ENCODE data around the gene ACBD5. TPM values are rescaled to one million over a fixed set of nuclear protein-coding genes. Genes with fewer than 3 reads are reported as not detected.

The ACBD5 gene
- total RNA-seq, 1 donor from 2014 or later = 22.3 TPM

GRCh38 chr10:27153845-27154193, 86.8 kb downstream of the ACBD5 start:
- peaks cover 50% of the 10 kb centered on the region for H3K36me3 Mint-ChIP-seq (ENCODE audit: low read depth)
- DNase-seq = no peak

GRCh38 chr10:27153329-27153728, 87.3 kb downstream of the ACBD5 start:
- intact Hi-C loops (cut with micrococcal nuclease) = loop anchor here (2.0 to 10.0 kb wide), 6 partner anchors 17 to 1181 kb away; partner anchors contain the start of gene APBB1IP
- H3K9me3 Mint-ChIP-seq = no peaks in the 10 kb centered on the region
- no peak for DNase-seq
- H3K27ac Mint-ChIP-seq = peak overlapping the region; percentile 100
- H3K27me3 Mint-ChIP-seq = no peaks in the 10 kb centered on the region
- peaks cover 39% of the 10 kb centered on the region for H3K4me1 Mint-ChIP-seq
- peak overlapping the region; percentile 92 for H3K4me3 Mint-ChIP-seq
- H3K36me3 Mint-ChIP-seq (ENCODE audit: low read depth) = peaks cover 49% of the 10 kb centered on the region

More at GRCh38 chr10:27153845-27154193, 86.8 kb downstream of the ACBD5 start:
- Mint-ChIP-seq H3K9me3 (no peaks in the 10 kb centered on the region), H3K27me3 (no peaks in the 10 kb centered on the region), H3K27ac (peak overlapping the region; percentile 100), H3K4me1 (peaks cover 38% of the 10 kb centered on the region), H3K4me3 (peak overlapping the region; percentile 92)
- intact Hi-C loops (cut with micrococcal nuclease) = loop anchor here (1.0 to 10.0 kb wide), 8 partner anchors 17 to 1378 kb away; partner anchors contain the start of gene APBB1IP

DNA sequence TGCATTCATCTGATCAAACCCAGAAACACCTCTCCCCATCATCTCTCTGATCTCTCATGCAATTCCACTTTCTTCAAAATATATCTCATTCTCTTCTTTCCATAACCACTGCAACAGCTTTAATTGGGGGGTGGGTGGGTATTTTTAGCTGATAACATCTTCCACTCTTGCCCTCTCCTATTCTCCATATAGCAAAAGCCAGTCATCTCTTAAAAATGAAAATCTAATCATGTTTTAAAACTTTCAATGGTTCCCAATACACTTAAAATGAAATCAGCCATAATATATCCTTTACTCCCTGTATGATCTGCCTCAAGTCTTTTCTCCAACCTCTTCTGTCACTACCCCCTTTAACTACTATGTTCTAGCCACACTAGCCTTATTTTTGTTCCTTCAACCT, 87.9 kb downstream of the ACBD5 start:
- no peak for DNase-seq
- Mint-ChIP-seq H3K27me3 (no peaks in the 10 kb centered on the region), H3K4me3 (peak overlapping the region; percentile 92), H3K27ac (peak overlapping the region; percentile 100), H3K36me3 (ENCODE audit: low read depth) (peaks cover 48% of the 10 kb centered on the region), H3K4me1 (peaks cover 37% of the 10 kb centered on the region), H3K9me3 (no peaks in the 10 kb centered on the region)
- intact Hi-C loops (cut with micrococcal nuclease) = loop anchor here (2.0 to 10.0 kb wide), 6 partner anchors 16 to 1182 kb away; partner anchors contain the start of gene APBB1IP

DNA sequence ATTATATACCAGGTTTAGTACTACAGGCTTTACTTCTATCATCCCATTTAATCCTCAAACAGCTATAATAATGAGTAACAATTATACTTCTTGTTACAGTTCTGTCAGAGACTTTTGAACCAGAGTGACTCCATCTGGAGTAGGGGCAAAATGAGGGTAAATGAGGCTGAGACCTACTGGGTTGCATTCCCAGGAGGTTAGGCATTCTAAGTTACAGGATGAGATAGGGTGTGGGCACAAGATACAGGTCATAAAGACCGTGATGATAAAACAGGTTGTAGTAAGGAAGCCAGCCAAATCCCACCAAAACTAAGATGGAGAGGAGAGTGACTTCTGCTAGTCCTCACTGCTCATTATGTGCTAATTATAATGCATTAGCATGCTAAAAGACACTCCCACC, 90.3 kb downstream of the ACBD5 start:
- peaks cover 45% of the 10 kb centered on the region for H3K4me1 Mint-ChIP-seq
- H3K9me3 Mint-ChIP-seq = no peaks in the 10 kb centered on the region
- H3K36me3 Mint-ChIP-seq (ENCODE audit: low read depth) = peaks cover 52% of the 10 kb centered on the region
- intact Hi-C loops (cut with micrococcal nuclease) = loop anchor here (5.0 to 10.0 kb wide), 4 partner anchors 128 to 1185 kb away; partner anchors contain the start of gene APBB1IP
- no peak for DNase-seq
- H3K4me3 Mint-ChIP-seq = peak overlapping the region; percentile 59
- no peaks in the 10 kb centered on the region for H3K27me3 Mint-ChIP-seq
- H3K27ac Mint-ChIP-seq = peak overlapping the region; percentile 36

GRCh38 chr10:27147701-27148100, 92.9 kb downstream of the ACBD5 start:
- Mint-ChIP-seq H3K36me3 (ENCODE audit: low read depth) (peaks cover 52% of the 10 kb centered on the region), H3K27me3 (no peaks in the 10 kb centered on the region), H3K4me3 (no peak overlapping the region), H3K27ac (peak overlapping the region; percentile 74), H3K4me1 (peaks cover 44% of the 10 kb centered on the region), H3K9me3 (no peaks in the 10 kb centered on the region)
- DNase-seq = no peak
- intact Hi-C loops (cut with micrococcal nuclease) = no loop called here

GRCh38 chr10:27145937-27146336, 94.7 kb downstream of the ACBD5 start:
- Mint-ChIP-seq H3K4me1 (peaks cover 35% of the 10 kb centered on the region), H3K27ac (peak overlapping the region; percentile 29), H3K9me3 (no peaks in the 10 kb centered on the region), H3K27me3 (no peaks in the 10 kb centered on the region), H3K4me3 (no peak overlapping the region), H3K36me3 (ENCODE audit: low read depth) (peaks cover 51% of the 10 kb centered on the region)
- DNase-seq = no peak
- intact Hi-C loops (cut with micrococcal nuclease) = no loop called here

Other genes starting within 250 kb of the ACBD5 start
- 5.3 and 5.8 TPM in 2 replicates for gene ANKRD26, start 140.3 kb downstream of the ACBD5 start, total RNA-seq
- 134 and 149 TPM in 2 replicates for gene YME1L1, start 86.4 kb downstream of the ACBD5 start, total RNA-seq
- 34.0 and 34.5 TPM in 2 replicates for gene MASTL, start 85.4 kb downstream of the ACBD5 start, total RNA-seq

All from activated CD4-positive, alpha-beta T cell treated with anti-CD3 and anti-CD28 coated beads, Interleukin-2, amount 10 ng/mL, durations not matched to agents 24 days and 14 days (primary cell).